K562 (cell line): ENCODE measurements around the gene ABCC11.
"Not testable (repeated sequence)": the region's sequence is repeated elsewhere in the genome, so short reads cannot be mapped to it uniquely, and the experiment has no call there.

ENCODE experiments used
- CEBPB ChIP-seq: fragments of 450-650 bp; IDR thresholded peaks from 2 replicates; pipeline ENCODE4 v1.6.1; 2016; ENCODE audit warnings: missing genetic modification characterization, missing compliant biosample characterization
- CHD1 ChIP-seq: fragments of 200-600 bp; sonication (generic); IDR thresholded peaks from one replicate; pipeline ENCODE4 v1.6.1; 2012; ENCODE audit warnings: mild to moderate bottlenecking, moderate library complexity, low read length, inconsistent platforms
- HMG20B ChIP-seq: fragments of 250-450 bp; sonication (Bioruptor Pico); IDR thresholded peaks from 2 replicates; pipeline ENCODE4 v1.5.0; 2021; ENCODE audit warnings: mild to moderate bottlenecking
- NFRKB ChIP-seq: fragments of 450-650 bp; IDR thresholded peaks from 2 replicates; pipeline ENCODE4 v1.6.1; 2016; ENCODE audit warnings: low read depth
- POLR2A ChIP-seq: fragments of 450-650 bp; conservative IDR thresholded peaks from 2 replicates; pipeline ENCODE4 v1.6.1; 2016
- POLR2AphosphoS5 ChIP-seq: IDR thresholded peaks from 2 replicates; pipeline ENCODE4 v1.6.1; 2011; ENCODE audit warnings: mild to moderate bottlenecking, low read depth, low read length, moderate library complexity; ENCODE audit not compliant: control insufficient read depth, insufficient read depth
- RAD51 ChIP-seq: fragments of 450-650 bp; IDR thresholded peaks from 2 replicates; pipeline ENCODE4 v1.7.1; 2016; ENCODE audit warnings: low read depth, mild to moderate bottlenecking, borderline replicate concordance
- ZNF263 ChIP-seq: sonication (generic); formaldehyde crosslinking; IDR thresholded peaks from 2 replicates; pipeline ENCODE4 v1.8.0; 2022; ENCODE audit warnings: mild to moderate bottlenecking, missing genetic modification reagents, borderline replicate concordance
- ZNF780A ChIP-seq: fragments of 250-450 bp; sonication (Bioruptor Pico); IDR thresholded peaks from 2 replicates; pipeline ENCODE4 v1.5.0; 2021; ENCODE audit warnings: mild to moderate bottlenecking
- TF ChIP-seq, protein P1 (sequence below), 3 experiments: IDR thresholded peaks in 2 of 3; conservative IDR thresholded peaks in 1 of 3; 2 replicates each; pipeline ENCODE4 v1.5.1; 2011 to 2012; ENCODE audit warnings: low read length in 3 of 3, mild to moderate bottlenecking in 3 of 3, control low read depth in 2 of 3, improper control_type of control experiment in 1 of 3, inconsistent platforms in 1 of 3, low read depth in 1 of 3, mixed read lengths in 1 of 3, moderate library complexity in 1 of 3; ENCODE audit not compliant: insufficient read depth in 2 of 3
- TF ChIP-seq, protein P2 (sequence below): fragments of 450-650 bp; formaldehyde crosslinking; IDR thresholded peaks from 2 replicates; pipeline ENCODE4 v1.4.0; 2020; ENCODE audit warnings: mild to moderate bottlenecking, moderate library complexity

DNA sequence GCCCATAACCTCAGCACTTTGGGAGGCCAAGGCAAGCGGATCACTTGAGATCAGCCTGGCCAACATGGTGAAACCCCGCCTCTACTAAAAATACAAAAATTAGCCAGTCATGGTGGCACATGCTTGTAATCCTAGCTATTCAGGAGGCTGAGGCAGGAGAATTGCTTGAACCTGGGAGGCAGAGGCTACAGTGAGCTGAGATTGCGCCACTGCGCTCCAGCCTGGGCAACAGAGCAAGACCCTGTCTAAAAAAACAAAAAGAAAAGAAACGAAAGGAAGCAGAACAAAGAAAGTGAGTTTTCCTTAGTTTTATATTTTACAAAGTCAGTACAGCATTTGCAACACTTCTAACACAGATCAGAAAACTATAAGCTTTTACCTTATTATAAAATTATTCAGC lies 80.7 kb downstream of the ABCC11 start:
- TF ChIP-seq HMG20B (CRISPR knock-in tag); CEBPB (tag); CHD1; POLR2AphosphoS5; POLR2A; ZNF780A (CRISPR knock-in tag); NFRKB; ZNF263 (CRISPR knock-in tag); RAD51: not testable (repeated sequence)
- TF ChIP-seq, protein P1, sequence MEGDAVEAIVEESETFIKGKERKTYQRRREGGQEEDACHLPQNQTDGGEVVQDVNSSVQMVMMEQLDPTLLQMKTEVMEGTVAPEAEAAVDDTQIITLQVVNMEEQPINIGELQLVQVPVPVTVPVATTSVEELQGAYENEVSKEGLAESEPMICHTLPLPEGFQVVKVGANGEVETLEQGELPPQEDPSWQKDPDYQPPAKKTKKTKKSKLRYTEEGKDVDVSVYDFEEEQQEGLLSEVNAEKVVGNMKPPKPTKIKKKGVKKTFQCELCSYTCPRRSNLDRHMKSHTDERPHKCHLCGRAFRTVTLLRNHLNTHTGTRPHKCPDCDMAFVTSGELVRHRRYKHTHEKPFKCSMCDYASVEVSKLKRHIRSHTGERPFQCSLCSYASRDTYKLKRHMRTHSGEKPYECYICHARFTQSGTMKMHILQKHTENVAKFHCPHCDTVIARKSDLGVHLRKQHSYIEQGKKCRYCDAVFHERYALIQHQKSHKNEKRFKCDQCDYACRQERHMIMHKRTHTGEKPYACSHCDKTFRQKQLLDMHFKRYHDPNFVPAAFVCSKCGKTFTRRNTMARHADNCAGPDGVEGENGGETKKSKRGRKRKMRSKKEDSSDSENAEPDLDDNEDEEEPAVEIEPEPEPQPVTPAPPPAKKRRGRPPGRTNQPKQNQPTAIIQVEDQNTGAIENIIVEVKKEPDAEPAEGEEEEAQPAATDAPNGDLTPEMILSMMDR (IDR thresholded peaks at IDR 0.05 in 2 of 3, conservative IDR thresholded peaks at IDR 0.05 in 1 of 3; ENCODE audit: insufficient read depth in 2 of 3, low read depth in 1 of 3, low read length in 3 of 3), result not testable (repeated sequence)
- TF ChIP-seq, protein P2, sequence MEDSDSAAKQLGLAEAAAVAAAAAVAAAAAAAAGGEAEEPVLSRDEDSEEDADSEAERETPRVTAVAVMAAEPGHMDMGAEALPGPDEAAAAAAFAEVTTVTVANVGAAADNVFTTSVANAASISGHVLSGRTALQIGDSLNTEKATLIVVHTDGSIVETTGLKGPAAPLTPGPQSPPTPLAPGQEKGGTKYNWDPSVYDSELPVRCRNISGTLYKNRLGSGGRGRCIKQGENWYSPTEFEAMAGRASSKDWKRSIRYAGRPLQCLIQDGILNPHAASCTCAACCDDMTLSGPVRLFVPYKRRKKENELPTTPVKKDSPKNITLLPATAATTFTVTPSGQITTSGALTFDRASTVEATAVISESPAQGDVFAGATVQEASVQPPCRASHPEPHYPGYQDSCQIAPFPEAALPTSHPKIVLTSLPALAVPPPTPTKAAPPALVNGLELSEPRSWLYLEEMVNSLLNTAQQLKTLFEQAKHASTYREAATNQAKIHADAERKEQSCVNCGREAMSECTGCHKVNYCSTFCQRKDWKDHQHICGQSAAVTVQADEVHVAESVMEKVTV (CRISPR knock-in tag), result not testable (repeated sequence)
